Measurements from ENCODE around the gene CACNA2D3. TPM values are rescaled to one million over a fixed set of nuclear protein-coding genes. Genes with fewer than 3 reads are reported as not detected.

The CACNA2D3 gene
- total RNA-seq, 1 donor from 2014 or later = 17.2 TPM

GRCh38 chr3:54915976-54916375 lies 793.6 kb downstream of the CACNA2D3 start:
- intact Hi-C loops (cut with DNase I) = no loop called here
- TF ChIP-seq POLR2A (IDR thresholded peaks at IDR 0.05) (no peak), CTCF (IDR thresholded peaks at IDR 0.05) (no peak), POLR2AphosphoS5 (IDR thresholded peaks at IDR 0.05; ENCODE audit: insufficient read depth in 1 of 2, low read depth in 1 of 2) (no peak)
- DNase-seq (ENCODE audit: extremely low spot score in 2 of 2) = no peak
- Histone ChIP-seq H3K4me1 (peaks cover 9% of the 10 kb centered on the region), H3K27me3 (no peaks in the 10 kb centered on the region), H3K4me3 (no peak overlapping the region), H3K9me3 (no peaks in the 10 kb centered on the region), H3K36me3 (no peaks in the 10 kb centered on the region), H3K27ac (no peak overlapping the region)

- intact Hi-C loops (cut with DNase I) = no loop called here
These were observed 794.4 kb downstream of the CACNA2D3 start for GRCh38 chr3:54916732-54917131.

GRCh38 chr3:54917174-54917573 lies 794.8 kb downstream of the CACNA2D3 start:
- no peak for DNase-seq (ENCODE audit: extremely low spot score in 2 of 2)
- TF ChIP-seq POLR2A (IDR thresholded peaks at IDR 0.05) (no peak), POLR2AphosphoS5 (IDR thresholded peaks at IDR 0.05; ENCODE audit: insufficient read depth in 1 of 2, low read depth in 1 of 2) (no peak), CTCF (IDR thresholded peaks at IDR 0.05) (no peak)
- no peaks in the 10 kb centered on the region for H3K27me3 ChIP-seq
- peaks cover 9% of the 10 kb centered on the region for H3K4me1 ChIP-seq
- no peak overlapping the region for H3K27ac ChIP-seq
- H3K9me3 ChIP-seq = no peaks in the 10 kb centered on the region
- intact Hi-C loops (cut with DNase I) = no loop called here
- H3K36me3 ChIP-seq = no peaks in the 10 kb centered on the region
- no peak overlapping the region for H3K4me3 ChIP-seq

More at GRCh38 chr3:54916732-54917131, 794.4 kb downstream of the CACNA2D3 start:
- no peaks in the 10 kb centered on the region for H3K27me3 ChIP-seq
- H3K36me3 ChIP-seq = no peaks in the 10 kb centered on the region
- H3K27ac ChIP-seq = no peak overlapping the region
- TF ChIP-seq POLR2AphosphoS5 (IDR thresholded peaks at IDR 0.05; ENCODE audit: insufficient read depth in 1 of 2, low read depth in 1 of 2) = no peak
- TF ChIP-seq CTCF (IDR thresholded peaks at IDR 0.05) = no peak
- no peak for TF ChIP-seq POLR2A (IDR thresholded peaks at IDR 0.05)
- no peaks in the 10 kb centered on the region for H3K9me3 ChIP-seq
- DNase-seq (ENCODE audit: extremely low spot score in 2 of 2) = no peak
- no peak overlapping the region for H3K4me3 ChIP-seq
- H3K4me1 ChIP-seq = peaks cover 9% of the 10 kb centered on the region

GRCh38 chr3:54917862-54918261 lies 795.5 kb downstream of the CACNA2D3 start:
- Histone ChIP-seq H3K4me1 (peaks cover 9% of the 10 kb centered on the region), H3K36me3 (no peaks in the 10 kb centered on the region), H3K4me3 (no peak overlapping the region), H3K27ac (no peak overlapping the region), H3K27me3 (no peaks in the 10 kb centered on the region), H3K9me3 (no peaks in the 10 kb centered on the region)
- TF ChIP-seq CTCF (IDR thresholded peaks at IDR 0.05) (no peak), POLR2AphosphoS5 (IDR thresholded peaks at IDR 0.05; ENCODE audit: insufficient read depth in 1 of 2, low read depth in 1 of 2) (no peak), POLR2A (IDR thresholded peaks at IDR 0.05) (no peak)
- intact Hi-C loops (cut with DNase I) = no loop called here
- no peak for DNase-seq (ENCODE audit: extremely low spot score in 2 of 2)

- intact Hi-C loops (cut with DNase I) = no loop called here
- Histone ChIP-seq H3K36me3 (no peaks in the 10 kb centered on the region), H3K9me3 (no peaks in the 10 kb centered on the region), H3K4me3 (no peak overlapping the region), H3K27ac (no peak overlapping the region), H3K4me1 (peaks cover 9% of the 10 kb centered on the region), H3K27me3 (no peaks in the 10 kb centered on the region)
- DNase-seq (ENCODE audit: extremely low spot score in 2 of 2) = no peak
- no peak for TF ChIP-seq POLR2AphosphoS5 (IDR thresholded peaks at IDR 0.05; ENCODE audit: insufficient read depth in 1 of 2, low read depth in 1 of 2)
- TF ChIP-seq CTCF (IDR thresholded peaks at IDR 0.05) = no peak
- no peak for TF ChIP-seq POLR2A (IDR thresholded peaks at IDR 0.05)
These were observed 796.2 kb downstream of the CACNA2D3 start for GRCh38 chr3:54918516-54918915.
